Measurements from ENCODE around the gene LRP1. TPM values are rescaled to one million over a fixed set of nuclear protein-coding genes. Genes with fewer than 3 reads are reported as not detected.

Gene LRP1
- total RNA-seq, 2 donors from 2014 or later: 107 to 123 TPM

DNA sequence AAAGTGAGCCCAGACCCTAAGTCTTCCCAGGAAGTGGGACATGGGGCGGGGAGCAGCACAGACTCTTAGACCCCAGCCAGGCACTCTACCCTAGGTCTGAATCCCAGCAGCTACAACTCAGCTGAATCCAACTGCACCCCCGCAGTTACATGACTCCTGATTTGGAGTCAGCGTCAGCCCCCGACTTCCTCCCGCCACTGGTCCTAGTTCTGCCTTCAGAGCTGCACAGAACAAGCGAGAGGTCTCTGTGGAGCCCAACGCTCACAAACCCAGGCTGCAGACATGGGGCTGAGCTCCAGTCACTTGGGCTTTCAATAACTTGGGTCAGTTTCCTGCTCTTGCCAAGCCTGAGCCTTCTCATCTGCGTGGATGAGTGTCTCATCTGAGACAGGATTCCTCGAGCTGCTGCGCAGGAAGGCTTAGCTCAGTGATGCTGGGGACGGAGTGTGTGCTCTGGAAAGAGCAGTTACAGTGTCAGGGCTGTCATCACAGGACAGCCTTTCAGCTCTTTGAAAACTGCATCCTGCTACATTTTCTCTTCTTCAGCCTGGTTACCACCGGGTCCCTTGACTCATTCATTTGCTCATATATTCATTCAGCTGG, 57.7 kb downstream of the LRP1 start:
- Histone ChIP-seq H3K27ac (no peak overlapping the region), H3K36me3 (peaks cover 7% of the 10 kb centered on the region)
- intact Hi-C loops (cut with DNase I): loop anchor here (10.0 kb wide), 1 partner anchor 171 kb away; the partner anchor contains the start of gene TAC3

DNA sequence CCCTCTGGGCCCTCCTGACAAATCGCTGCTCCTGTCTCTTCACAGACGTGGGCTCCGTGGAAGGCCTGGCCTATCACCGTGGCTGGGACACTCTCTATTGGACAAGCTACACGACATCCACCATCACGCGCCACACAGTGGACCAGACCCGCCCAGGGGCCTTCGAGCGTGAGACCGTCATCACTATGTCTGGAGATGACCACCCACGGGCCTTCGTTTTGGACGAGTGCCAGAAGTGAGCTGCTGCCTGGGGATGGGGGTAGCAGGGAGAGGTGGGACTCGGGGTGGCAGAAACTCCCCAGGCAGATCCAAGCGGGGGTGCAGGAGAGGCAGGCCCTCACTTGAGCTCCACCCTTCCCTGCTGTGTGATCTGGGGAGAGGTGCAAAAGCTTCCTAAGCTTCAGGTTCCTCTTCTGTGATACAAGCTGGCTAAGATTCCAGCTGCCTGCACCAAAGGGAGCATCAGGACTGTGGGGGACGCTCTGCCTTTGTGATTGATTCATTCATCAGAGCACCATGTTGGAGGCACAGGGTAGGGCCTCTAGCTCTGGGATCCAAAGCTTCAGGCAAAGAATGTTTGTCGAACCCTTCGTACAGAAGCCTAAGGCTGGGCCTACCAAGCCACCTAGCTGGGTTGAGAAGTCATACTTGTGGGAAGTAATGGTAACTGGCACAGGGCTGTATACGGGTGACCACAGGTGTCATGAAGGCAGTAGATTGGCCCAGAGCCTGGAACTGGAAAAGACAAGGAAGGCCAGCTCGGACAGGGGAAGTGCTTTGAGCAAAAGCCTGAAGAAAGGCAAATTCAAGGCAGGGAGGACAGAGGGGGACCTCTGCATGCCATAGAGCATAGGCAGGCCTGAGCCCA, 59.2 kb downstream of the LRP1 start:
- H3K27me3 ChIP-seq: no peaks in the 10 kb centered on the region
- DNase-seq: no peak
- TF ChIP-seq, protein P1, sequence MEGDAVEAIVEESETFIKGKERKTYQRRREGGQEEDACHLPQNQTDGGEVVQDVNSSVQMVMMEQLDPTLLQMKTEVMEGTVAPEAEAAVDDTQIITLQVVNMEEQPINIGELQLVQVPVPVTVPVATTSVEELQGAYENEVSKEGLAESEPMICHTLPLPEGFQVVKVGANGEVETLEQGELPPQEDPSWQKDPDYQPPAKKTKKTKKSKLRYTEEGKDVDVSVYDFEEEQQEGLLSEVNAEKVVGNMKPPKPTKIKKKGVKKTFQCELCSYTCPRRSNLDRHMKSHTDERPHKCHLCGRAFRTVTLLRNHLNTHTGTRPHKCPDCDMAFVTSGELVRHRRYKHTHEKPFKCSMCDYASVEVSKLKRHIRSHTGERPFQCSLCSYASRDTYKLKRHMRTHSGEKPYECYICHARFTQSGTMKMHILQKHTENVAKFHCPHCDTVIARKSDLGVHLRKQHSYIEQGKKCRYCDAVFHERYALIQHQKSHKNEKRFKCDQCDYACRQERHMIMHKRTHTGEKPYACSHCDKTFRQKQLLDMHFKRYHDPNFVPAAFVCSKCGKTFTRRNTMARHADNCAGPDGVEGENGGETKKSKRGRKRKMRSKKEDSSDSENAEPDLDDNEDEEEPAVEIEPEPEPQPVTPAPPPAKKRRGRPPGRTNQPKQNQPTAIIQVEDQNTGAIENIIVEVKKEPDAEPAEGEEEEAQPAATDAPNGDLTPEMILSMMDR (IDR thresholded peaks at IDR 0.05): no peak
- no peaks in the 10 kb centered on the region for H3K4me1 ChIP-seq
- H3K4me3 ChIP-seq: no peak overlapping the region
- no peaks in the 10 kb centered on the region for H3K9me3 ChIP-seq
- H3K36me3 ChIP-seq: peaks cover 7% of the 10 kb centered on the region
- H3K9ac ChIP-seq (ENCODE audit: low read depth in 2 of 2, low read length in 2 of 2): no peak overlapping the region
- intact Hi-C loops (cut with DNase I): loop anchor here (10.0 kb wide), 1 partner anchor 173 kb away; the partner anchor contains the start of gene TAC3
- no peak overlapping the region for H3K27ac ChIP-seq

More for the DNA sequence above, 57.7 kb downstream of the LRP1 start:
- no peaks in the 10 kb centered on the region for H3K4me1 ChIP-seq
- no peak overlapping the region for H3K9ac ChIP-seq (ENCODE audit: low read depth in 2 of 2, low read length in 2 of 2)
- H3K27me3 ChIP-seq: no peaks in the 10 kb centered on the region
- H3K4me3 ChIP-seq: no peak overlapping the region
- DNase-seq: no peak
- TF ChIP-seq, protein P1 (IDR thresholded peaks at IDR 0.05): no peak
- no peaks in the 10 kb centered on the region for H3K9me3 ChIP-seq

DNA sequence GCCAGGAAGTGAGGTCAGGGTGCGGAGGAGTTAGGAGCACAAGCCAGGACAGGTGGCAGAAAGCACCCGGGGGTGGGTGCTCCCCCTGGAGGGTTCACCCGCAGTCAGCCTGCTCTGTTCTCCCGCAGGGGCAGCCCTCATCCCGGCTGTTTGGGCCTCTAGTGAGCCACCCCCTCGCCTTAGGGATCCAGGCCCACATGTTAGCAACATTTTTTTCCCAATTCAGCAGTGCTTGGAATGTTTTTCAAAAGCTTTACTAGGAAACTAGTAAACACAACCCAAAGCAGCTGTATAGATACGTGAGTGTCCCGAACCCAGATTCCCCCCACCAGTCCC, 59.8 kb downstream of the LRP1 start:
- Histone ChIP-seq H3K4me3 (no peak overlapping the region), H3K9me3 (no peaks in the 10 kb centered on the region), H3K27me3 (no peaks in the 10 kb centered on the region), H3K9ac (ENCODE audit: low read depth in 2 of 2, low read length in 2 of 2) (no peak overlapping the region), H3K4me1 (no peaks in the 10 kb centered on the region), H3K27ac (no peak overlapping the region), H3K36me3 (peaks cover 7% of the 10 kb centered on the region)
- no peak for DNase-seq
- TF ChIP-seq, protein P1 (IDR thresholded peaks at IDR 0.05): no peak
- intact Hi-C loops (cut with DNase I): loop anchor here (10.0 kb wide), 1 partner anchor 173 kb away; the partner anchor contains the start of gene TAC3

DNA sequence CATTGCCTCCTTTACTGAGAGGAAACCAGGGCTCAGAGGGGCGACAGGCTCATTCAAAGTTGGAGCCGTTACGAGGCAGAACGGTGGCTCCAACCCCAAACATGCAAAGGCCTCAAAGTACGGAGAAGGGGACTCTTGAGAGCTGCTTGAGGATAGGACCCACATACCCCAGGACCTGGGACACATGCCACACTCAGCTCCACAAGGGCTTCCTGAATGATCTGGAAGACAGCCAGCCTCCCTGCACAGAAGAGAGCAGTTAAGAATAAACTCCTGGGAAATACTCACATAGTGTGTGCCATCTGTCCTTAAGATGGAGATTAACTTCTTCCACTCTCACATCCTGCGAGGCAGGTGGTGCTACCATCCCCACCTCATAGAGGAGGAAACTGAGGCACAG, 61.8 kb downstream of the LRP1 start:
- no peak overlapping the region for H3K27ac ChIP-seq
- no peak overlapping the region for H3K4me3 ChIP-seq
- H3K27me3 ChIP-seq: no peaks in the 10 kb centered on the region
- DNase-seq: no peak
- peaks cover 14% of the 10 kb centered on the region for H3K36me3 ChIP-seq
- intact Hi-C loops (cut with DNase I): no loop called here
- H3K4me1 ChIP-seq: no peaks in the 10 kb centered on the region
- no peaks in the 10 kb centered on the region for H3K9me3 ChIP-seq
- H3K9ac ChIP-seq (ENCODE audit: low read depth in 2 of 2, low read length in 2 of 2): no peak overlapping the region
- TF ChIP-seq, protein P1 (IDR thresholded peaks at IDR 0.05): no peak

DNA sequence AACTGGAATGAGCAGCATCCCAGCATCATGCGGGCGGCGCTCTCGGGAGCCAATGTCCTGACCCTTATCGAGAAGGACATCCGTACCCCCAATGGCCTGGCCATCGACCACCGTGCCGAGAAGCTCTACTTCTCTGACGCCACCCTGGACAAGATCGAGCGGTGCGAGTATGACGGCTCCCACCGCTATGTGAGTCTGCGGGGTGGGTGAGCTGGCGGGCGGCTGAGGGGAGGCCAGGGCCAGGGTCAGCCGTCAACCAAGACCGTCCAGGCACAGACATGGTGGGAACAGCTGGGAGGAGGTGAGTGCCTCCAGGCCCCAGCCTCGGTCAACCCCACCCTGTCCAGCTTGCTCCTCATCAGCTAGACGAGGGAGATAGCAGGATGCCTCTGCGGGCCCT, 62.5 kb downstream of the LRP1 start:
- TF ChIP-seq, protein P1 (IDR thresholded peaks at IDR 0.05): no peak
- H3K9me3 ChIP-seq: no peaks in the 10 kb centered on the region
- H3K27me3 ChIP-seq: no peaks in the 10 kb centered on the region
- intact Hi-C loops (cut with DNase I): no loop called here
- no peak for DNase-seq
- H3K9ac ChIP-seq (ENCODE audit: low read depth in 2 of 2, low read length in 2 of 2): no peak overlapping the region
- no peak overlapping the region for H3K4me3 ChIP-seq
- H3K36me3 ChIP-seq: peaks cover 11% of the 10 kb centered on the region
- H3K4me1 ChIP-seq: no peaks in the 10 kb centered on the region
- H3K27ac ChIP-seq: no peak overlapping the region
